GM19025 (cell line): Measurements from ENCODE around the gene AGAP2.

Source experiments
- ATAC-seq: cut with Tn5 transposase; IDR thresholded peaks from one replicate; pipeline ENCODE4 v1.9.1; 2021; ENCODE audit warnings: mild to moderate bottlenecking, low read depth, moderate library complexity; ENCODE audit not compliant: unreplicated experiment

The AGAP2 gene

DNA sequence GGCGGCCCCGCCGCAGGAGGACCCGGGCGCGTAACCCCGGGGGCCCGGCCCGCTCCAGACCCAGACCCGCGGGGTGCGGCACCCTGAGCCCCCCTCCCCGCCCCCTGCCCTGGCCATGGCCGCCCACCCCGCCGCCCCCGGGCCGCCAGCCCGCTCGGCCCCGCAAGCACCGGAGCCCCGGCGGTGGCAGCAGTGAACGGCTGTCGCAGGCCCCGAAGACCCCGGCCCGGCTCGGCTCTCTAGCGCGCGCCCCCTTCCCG, 16.6 kb upstream of the AGAP2 start:
- ATAC-seq = no peak

DNA sequence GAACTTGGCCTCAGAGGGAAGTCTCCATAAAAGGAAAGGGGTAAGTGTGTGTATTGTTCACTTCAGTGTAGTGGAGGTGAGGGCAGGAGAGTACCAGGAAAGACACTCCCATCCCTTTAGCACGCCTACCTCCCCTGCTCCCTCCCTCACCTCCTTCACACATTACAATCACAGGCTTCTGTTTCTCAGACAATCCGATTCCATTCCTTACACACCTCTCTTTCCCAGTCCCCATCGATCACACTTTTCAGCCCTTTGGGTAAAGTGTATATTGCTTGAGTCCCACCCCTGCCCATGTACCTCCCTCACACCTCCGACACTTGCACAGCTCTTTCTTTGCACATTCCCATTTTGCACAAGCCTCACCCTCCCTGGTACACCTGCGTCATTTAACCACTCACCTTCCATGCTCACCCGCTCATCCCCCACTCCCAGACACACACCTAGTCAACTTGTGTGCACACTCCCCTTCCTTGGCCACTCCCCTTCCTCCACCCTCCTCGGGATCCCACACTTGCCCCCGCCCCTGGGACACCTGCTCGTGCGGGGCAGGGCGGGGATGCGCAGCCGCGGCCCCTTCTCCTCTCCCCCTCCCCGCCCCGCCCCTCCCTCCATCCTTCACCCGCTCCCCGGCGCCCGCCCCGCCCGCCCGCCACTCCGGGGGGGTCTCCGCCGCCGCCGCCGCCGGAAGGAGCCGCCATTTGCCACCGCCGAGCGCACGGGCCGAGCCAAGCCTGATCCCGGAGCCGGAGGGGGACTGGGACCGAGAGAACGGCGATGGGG, 16.1 kb upstream of the AGAP2 start, which contains the start of gene MARCHF9:
Gene MARCHF9, plus strand, starts transcription at position 693 of the 783 bp plus-strand sequence. CDS start 426 bp downstream, outside the sequence.
- peak; percentile 23 for ATAC-seq

DNA sequence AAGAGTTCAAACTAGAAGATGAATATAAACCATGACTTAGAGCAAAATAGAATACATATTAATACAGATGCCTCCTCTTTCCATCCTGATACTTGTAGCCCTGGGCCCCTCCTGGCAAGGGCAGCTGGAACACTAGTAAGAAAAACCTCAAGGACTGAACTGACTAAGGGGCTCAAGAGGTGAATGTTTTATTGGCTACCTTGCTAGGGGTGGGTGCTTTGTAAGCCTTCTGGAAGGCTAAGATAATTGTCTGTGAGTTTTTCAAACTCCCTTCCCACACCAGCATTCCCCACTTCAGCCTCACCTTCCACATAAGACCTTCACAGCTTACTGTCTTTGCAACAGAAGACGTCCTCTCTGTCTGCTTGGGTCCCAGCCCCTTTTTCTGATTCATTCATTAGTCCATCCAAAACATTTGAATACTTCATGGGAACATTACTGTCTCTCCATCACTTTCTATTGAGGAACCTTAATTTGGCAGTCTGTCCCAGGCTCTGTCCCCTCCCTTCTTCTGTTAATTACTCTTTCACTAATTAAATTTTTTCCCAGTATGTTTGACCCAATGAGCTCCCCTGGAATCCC, 15.3 kb upstream of the AGAP2 start:
- no peak for ATAC-seq

DNA sequence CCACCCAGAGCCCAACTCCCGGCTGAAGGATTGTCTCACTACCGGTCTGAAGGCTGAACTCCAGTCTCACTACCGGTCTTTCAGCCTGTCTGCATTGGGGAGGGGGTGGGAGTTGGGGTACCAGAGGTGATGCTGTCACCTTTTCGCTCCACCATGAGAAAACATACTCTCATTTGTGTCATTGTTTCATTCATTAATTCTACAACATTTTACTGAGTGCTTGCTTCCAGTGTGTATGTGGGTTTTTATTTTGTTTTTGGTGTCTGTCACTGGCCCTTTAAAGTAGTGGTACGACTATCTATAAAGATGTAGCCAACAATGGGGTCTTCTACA, 14.1 kb upstream of the AGAP2 start:
- no peak for ATAC-seq

DNA sequence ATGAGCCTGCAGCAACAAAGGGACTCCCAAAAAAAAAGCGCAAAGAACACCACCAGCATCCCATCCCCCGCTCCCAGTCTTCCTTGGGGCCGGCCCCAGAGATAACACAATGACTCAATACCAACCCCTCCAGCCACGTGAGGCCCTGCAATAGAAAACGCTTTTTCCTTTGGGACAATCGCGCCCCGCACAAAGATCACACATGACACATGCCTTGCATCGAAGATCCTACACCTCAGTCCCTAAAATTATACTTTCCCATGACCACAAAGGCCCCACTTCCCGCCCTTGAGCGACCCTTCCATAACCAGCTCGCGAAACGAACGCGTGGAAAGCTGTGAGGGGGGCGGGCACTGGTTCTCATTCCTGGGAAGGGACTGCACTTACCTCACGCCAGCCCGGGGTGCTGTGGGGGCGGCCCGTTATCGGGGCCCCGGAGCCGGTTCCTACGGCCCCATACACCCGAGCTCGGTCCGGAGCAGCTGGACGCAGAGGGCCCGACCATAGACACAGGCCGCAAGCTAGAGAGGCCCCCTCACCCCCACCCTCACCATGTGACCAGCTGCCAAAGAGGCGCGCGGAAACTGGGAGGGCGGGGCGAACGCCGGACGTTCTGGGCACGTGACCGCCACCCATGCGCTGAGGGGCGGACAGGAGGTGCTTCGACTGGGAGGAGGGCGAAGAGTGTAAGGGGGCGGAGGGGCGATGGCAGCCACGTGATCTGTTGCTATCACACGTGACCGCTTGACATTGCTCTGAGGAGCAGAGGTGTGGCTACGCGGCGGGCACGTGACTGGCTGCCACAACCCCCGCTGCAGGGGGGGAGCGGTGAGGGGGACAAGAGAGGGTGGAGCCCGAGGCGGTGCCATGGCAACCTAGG, 13.5 kb upstream of the AGAP2 start, which contains the start of gene CDK4:
Gene CDK4, minus strand, starts transcription at position 523 of the 880 bp plus-strand sequence. CDS start 593 bp downstream, outside the sequence.
- ATAC-seq = peak; percentile 68

DNA sequence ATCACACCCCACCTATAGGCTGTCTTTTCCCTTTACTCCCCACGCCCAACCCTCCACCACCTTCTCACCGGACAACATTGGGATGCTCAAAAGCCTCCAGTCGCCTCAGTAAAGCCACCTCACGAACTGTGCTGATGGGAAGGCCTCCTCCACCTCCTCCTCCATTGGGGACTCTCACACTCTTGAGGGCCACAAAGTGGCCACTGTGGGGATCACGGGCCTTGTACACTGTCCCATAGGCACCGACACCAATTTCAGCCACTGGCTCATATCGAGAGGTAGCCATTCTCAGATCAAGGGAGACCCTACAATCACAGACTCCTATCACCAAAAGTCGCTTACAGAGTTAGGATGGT, 12.9 kb upstream of the AGAP2 start:
- no peak for ATAC-seq

DNA sequence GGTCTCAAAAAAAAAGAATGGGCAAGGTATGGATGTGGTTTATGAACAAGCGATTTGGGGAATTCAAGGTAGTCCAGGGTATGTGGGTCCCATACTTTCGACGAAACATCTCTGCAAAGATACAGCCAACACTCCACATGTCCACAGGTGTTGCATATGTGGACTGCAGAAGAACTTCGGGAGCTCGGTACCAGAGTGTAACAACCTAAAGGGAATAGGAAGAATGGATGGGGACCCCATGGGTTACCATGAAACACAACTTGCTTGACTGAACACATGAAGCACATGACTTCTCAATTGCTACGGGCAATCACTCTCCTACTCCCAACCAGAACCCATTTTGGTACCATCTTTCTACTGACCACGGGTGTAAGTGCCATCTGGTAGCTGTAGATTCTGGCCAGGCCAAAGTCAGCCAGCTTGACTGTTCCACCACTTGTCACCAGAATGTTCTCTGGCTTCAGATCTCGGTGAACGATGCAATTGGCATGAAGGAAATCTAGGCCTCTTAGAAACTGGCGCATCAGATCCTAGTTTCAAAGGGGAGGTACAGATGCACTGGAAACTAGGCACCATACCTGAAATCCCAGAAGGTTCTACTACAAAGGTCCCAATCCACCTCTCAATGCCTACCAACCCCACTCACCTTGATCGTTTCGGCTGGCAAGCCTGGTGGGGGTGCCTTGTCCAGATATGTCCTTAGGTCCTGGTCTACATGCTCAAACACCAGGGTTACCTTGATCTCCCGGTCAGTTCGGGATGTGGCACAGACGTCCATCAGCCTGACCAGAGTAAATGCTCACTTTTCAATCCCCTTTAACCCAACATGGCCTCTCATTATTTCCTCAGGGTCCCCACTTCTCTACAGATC, 12.3 kb upstream of the AGAP2 start:
- no peak for ATAC-seq

DNA sequence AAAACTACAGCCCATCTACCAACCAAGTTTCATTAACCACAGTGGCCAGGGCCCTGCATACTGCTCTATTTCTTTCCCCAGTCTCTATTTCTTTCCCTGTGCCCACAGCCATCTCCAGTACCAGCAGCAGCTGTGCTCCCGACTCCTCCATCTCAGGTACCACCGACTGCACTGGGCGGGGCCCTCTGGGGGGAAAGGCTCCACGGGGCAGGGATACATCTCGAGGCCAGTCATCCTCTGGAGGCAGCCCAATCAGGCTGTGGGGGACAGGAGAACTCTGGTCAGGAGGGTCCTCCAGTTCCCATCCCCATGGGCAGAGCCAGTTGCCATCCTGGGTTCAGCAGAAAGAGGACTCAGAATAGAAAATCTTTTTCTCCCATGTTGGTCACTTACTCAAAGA, 10.5 kb upstream of the AGAP2 start:
- ATAC-seq = no peak

DNA sequence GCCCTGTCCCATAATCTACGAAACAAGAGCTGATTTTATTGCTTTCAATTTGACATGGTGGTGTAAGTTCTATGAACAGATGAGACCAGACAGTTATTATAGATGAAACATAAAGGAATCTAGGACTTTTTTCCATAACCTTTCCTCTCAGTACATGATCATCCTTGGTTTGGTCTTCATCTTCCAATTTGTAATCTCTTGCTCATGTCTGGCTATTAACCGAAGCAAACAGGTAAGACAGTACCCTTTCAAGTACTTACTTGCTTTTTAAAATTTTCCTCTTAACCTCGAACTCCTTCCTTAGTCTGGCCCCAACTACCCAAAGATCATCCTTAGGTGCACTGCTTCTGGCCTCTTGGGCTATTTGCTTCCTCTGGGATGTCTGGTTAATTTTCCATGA, 7.5 kb upstream of the AGAP2 start:
- ATAC-seq = no peak

DNA sequence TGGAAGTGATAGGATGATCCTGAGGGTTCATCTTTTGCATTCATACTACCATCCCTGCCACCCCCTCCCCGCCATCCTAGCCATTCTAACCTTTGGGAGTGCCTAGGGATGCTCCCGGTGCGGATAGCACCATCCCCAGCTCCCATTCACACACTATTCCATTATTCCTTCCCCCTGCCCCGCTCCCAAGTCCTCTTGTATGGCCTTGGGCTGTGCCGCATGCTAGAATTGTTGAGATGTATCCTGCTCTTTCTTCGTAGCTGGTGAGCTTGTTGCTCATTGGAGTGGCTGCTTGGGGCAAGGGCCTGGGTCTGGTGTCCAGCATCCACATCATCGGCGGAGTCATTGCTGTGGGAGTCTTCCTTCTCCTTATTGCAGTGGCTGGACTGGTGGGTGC, 6.9 kb upstream of the AGAP2 start:
- no peak for ATAC-seq

DNA sequence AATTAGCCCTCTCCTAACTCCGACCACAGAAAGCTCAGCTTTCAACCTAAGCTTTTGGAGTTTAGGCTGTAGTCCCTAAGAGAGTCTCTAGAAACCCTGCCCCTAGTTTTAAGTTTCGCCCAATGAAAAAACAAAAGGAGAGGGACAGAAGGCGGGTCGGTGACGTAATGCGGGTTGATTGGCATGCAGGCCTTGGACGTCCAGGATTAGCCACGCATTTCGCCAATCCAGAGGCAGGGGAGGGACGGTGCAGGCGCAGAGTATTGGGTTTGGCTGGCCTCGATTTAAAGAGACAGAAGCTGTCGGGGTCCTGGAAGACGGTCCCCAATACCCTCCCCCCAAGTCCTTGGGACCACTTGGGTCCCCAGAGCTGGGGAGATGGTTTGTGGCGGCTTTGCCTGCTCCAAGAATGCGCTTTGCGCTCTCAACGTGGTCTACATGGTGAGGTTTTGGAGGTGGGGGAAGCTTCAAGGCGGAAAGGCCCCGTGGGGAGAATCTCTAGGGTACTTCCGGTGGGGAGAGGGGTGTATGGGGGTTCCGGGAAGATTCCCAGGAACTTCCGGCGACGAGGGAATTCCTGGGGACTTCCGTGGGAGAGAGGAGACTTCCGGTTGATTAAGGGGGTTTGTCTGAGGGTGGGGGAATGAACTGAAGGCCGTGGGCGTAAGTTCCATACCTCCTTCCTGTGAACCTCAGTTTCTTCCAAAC, 6.4 kb upstream of the AGAP2 start, which contains the start of gene TSPAN31:
Gene TSPAN31, plus strand, starts transcription at position 263 of the 708 bp plus-strand sequence. Its CDS starts 116 bp downstream, at position 379.
- ATAC-seq = peak; percentile 75

DNA sequence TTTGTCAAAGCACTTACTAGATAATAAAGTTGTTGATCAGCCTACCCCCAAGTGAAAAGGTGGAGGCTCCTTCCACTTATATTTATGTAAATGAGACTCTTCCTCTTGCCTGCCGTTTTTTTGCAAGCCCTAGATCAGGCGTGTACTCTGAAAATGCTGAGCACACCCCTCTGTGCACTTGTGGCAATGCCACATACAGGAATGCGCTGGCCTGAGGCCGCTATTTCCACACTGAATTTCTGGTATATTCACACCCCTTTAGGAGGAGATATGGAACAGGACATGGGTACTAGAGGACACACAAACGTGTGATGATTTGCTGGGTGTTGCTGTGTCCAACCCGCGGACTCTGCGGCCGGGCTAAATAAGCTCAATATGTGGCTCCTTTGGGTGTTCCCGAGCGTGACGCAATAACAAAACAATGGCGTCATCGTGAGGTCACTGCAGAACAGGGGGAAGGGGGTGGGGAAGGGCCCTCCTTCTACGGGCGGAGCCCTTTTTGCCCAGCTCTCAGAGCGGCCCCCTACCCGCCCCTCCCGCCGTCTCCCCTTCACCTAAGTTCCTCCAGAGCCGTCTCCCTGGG, 5.7 kb upstream of the AGAP2 start:
- peak; percentile 33 for ATAC-seq

DNA sequence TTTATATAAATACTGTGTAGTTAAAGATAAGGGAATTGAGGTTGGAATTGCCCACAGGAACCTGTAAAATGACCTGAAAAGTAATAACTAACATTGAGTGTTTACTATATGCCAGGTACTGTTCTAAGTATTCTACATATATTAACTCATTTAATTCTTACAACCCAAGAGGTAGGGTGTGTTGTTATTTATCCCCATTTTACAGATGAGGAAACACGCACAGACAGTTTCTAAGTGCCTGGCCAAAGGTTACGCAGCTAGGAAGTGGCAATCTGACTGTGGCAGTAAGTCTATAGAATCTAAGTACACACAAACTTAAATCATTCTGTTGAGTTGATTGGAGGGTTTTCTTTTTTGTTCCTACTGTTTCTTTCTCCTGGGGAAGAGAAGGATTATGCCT, 5.2 kb upstream of the AGAP2 start:
- ATAC-seq = no peak

DNA sequence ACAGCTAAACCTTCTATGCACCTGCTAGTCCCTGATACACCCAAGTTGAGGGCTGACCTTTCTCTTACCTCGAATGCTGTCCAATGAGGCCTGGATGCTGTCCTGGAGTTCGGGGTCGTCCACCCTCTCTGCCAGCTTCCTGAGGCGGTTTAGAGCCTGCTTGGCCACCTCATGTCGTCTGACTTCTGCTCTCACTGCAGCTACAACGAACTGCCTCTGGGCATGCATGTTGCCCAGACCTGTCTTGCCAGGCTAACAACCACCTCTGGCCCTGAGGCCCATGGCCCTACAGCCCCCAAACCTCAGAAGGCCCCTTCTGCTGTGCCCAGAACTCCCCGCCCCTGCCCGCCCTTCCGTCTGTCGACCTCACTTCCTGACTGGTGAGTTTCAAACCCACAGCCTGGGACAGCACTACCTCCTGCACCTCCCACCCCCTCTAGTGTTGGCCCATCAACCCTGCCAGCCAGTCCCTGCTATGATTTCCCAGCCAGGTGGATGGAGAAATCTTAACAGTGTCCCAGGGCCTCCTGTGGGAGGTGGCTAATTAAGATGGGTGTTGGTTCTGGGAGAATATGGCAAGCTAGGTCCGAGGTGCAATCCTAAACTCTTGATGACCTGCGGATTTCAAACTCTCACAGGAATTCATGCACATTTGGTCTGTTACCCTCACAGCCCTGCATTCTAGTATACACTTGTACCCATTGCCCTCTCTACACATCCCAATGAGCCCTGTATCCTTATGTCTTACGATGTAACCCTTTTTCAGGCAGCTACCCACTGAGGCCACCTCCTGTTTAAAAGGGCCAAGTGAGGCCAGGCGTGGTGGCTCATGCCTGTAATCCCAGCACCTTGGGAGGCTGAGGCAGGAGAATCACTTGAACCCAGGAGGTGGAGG, 3.5 kb upstream of the AGAP2 start:
- peak; percentile 43 for ATAC-seq

DNA sequence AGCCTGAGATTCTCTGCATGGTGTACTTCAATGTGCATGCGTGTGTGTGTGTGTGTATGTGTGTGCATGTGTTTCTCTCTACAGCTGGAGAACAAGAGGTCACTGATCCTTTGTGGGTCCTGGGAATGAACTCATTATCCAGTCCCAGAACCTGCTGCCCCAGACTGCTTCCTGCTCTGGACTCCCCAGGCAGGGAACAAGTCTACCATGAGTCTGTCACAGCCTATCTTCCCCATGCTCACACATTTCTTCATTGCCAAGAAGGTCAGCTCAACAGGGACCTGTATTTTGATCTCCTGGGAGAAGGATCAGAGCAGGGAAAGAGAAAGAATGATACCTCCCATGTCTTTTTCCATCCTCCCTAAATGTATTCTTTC, 2.9 kb upstream of the AGAP2 start:
- no peak for ATAC-seq

DNA sequence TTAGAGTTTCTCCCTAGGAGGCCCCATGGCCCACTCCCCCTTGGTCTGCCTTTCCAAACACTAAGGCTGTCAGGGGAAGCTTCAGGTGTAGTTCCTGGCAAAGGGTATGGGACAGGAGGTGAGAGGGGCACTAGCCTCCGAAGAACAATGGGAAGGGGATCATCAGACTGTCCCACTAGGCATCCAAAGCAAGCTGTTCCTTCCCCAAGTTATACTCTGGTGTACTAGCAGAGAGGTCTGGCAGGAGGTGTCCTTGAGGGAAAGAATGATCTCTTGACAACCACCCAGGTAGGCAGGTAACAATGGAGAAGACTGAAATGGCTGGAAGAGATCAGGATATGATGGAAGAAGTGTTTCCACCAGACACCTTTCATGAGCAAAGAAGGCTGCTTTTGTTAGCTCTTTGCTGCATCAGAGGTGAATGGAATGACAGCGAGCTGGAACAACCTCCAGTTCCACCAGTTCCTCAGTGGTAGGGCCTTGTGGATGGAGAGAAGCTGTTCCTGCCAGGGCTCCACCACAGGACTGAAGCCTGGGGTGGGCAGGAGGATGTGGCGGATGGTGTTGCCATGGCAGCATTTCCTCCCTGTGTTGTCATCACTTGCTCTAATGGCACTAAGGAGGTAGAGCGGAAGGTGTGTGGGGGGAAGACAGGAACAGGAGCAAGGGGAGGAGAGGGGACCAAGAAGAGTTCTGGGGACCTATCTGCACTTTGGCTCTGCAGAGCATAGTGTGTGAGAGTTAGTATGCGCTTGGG, 2.3 kb upstream of the AGAP2 start:
- peak; percentile 35 for ATAC-seq

DNA sequence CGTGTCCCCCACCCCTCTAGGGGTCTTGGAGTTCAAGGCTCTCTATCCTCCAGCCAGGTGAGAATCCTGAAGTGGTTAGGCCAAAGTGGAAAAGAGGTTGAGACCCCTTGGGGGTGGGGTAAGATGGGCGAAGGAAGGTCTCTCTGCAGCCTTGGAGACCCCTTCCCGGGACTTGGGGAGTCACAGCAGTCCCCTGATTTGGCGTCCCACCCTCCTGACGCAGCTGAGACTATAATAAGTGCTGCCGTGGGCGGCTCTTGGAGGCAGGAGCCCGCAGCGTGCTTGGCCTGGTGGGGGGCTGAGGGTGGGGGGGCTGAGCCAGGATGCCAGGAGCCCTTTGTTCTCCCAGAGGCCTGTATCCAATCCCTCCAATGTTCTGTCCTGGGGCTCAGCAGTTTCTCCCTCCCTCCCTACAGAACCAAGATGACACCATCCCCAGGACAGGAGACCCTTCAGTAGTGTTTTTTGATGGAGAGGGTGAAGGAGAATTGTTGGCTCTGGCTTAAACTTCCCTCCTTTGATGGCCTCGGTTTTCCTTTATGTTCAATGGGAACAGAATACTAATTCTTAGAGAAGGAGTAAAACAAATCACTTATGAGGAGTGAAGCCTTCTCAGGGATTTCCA, 1.5 kb upstream of the AGAP2 start:
- ATAC-seq = no peak
